Femur (tissue), 1 donor: ENCODE data around the gene HSPG2.
A peak's percentile ranks its signal among the peaks of the same experiment; 100 is the strongest.
"Not testable (repeated sequence)": the region's sequence is repeated elsewhere in the genome, so short reads cannot be mapped to it uniquely, and the experiment has no call there.

ENCODE experiments used
- DNase-seq: peaks from one replicate; pipeline ENCODE4 v3.0.0-alpha.2; 2017

HSPG2 gene

DNA sequence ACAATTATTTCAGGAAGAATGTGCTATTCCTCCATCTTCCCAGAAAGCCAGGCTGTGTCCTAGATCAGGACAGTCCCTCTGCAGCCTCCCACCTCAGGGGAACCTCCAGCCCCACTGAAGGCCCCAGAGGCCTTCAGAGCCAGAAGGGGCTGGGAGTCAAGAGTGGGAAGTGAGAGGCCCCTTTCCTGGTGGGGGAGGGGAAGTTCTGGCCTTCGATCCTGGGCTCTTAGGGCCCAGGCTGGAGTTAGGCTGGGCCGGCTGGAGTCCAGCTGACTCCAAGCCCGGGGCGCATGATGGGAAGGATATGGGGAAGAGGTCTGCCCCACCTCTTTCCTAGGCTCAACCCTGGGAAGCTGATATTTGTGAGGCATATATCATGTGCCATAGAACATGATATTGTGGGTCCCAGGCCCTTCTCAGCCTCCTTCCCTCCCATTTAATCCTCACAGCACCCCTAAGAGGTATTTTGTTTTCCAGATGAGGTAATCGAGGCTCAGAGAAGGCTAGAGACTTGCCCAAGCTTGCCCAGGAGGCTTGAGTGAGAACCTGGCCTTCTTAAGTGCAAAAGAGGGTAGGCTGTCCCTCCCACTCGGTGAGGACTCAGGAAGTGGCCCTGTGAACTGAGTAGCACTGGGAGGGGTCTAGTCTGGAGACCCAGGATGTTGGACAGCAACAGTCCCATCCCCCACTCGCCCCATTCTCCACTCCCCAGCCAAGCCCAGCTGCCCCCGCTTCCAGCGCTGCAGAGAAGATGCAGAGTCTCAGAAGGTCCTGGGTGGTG is 18.6 kb upstream of the HSPG2 start:
- DNase-seq: no peak

DNA sequence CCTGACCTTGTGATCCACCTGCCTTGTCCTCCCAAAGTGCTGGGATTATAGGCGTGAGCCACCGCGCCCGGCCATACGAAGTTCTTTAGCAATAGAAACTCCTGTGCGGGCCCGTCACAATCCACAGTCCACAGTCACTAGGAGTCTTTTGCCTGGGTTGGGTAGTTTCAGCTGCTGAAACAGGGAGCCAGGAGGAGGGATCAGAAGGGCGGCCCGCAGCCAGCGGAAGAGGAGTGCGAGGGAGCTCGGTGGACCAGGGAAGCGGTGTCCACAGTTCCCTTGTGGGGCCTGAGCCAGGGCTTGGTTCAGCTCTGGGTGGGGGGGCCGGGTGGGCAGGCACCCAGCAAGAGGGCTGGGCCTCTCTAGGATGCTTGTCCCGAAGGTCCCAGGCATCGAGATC is 17.9 kb upstream of the HSPG2 start:
- DNase-seq: peak; percentile 58

DNA sequence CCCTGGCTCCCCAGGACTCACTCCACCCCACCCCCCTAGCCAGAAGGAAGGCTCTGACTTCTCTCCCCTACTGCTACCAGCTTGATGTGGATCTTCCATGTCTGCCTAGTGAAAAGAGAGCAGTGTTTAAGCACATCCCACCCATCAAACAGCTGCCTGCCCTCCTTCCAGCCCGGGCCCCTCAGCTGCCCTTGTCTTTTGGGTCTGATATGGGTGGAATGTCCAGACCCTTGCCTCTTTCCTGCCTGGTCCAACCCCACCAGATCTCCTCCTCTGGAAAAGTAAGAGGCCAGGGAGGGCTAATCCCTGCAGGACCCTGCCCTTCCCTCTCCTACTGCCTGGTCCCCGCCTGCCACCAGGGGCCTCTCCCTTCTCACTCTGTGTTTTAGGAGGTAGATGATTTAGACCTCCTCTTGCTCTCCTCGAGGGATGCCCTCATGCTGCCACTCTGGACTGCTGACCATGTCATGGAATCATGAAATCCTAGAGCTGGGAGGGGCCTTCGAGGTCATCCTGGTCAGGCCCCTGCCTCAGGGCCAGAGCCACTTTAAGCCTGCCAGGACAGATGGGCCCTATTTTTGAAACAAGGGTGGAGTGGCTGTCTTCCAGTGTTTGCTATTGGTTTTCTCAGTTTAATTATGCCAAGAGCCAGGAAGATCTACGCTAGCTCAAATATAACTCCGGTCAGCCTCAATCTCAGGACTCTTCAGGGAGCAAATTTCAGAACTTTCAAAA is 15.8 kb upstream of the HSPG2 start:
- no peak for DNase-seq

DNA sequence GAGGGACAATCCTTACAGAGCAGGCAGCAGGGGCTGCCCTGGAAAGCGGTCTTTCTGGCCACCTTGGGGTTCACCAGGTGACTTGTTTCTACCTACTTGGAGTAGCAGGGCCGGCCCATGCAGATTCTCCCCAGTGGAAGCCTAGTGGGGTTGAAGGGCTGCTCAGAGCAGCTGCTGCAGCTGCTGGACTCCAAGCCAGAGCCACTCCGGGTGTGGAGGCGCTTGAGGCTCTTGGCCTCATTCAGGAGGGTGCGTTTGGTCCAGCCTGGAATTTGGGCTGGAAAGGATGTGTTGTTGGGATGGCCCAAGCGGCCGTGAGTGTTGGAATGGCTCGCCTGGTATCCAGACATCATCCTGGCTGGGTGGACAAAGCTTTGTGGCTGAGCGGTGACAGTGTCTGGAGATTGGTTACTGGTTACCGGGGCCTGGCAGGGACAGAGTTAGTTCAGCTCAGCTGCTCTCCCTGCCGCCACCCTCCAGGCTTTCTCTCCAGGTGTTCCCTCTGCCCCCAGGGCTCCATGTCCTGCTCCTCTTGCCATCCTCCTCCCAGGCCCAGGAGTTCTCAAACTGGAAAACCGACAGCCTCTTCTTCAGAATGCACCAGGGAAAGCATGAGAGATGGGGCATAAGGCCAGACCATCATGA is 14.2 kb upstream of the HSPG2 start:
- no peak for DNase-seq

DNA sequence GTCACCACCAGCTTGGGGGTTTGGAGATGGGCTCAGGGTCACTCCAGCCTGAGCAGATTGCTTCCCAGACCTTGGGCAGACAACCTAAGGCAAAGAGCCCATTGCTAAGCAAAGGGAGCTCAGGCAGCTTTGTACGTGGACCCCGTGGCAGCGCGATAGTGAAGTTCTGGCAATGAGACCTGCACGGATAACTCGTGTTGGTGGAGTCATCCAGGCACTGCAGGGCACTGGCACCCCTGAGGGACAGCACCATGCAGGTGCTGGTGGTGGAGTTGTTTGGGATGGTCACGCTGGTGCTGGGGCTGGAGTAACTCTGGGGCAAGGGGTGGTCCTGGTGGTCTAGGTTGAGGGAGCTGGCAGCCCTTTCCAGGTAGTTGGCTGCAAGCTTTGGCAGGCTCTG is 13.6 kb upstream of the HSPG2 start:
- no peak for DNase-seq

DNA sequence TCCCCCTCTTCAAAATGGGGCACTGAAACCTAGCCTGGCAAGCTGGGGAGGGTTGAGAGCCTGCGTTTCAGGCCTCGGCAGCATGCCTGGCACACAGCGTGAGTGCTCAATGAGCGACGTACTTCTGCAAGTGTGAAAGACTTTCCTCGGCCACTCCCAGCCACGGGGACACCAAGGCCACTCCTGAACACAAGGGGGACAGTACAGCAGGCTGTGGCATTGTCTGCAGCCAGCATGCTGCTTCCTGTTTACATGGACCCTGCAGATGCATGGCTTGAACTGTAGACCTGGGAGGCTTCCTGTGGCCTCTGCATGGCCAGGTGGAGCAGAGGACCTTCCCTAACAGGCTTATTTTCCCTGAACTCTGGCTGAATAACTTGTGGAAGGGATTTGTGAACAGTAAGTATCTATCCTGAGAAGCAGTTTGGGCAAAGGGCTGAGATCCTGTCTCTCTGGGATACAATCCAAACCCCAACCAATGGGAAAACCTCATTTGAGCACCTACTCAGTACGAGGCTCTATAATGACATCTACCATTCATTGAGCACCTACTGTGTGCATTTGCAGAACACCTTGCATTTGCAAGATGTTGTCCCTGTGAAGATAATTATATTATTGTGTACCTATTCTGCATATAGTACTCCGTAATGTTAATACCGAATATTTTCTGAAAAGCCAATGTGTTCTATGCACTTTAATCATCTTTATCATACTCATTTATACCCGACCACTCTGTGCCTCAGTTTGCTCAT is 9.9 kb upstream of the HSPG2 start:
- no peak for DNase-seq

DNA sequence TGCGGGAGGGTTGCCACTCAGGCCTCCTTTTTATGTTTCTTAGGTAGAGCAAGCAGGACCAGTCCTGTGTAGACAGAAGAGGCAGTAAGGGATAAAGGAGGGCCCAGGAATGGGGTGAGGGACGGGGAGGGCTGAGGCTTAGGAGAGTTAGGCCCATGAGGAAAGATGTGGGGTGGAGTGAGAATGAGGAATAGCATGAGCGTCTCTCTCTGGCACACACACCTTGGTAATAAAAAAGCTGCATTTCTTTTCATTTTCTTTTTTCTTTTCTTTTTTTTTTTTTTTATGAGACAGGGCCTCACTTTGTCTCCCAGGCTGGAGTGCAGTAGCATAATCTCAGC is 7.6 kb upstream of the HSPG2 start:
- DNase-seq: no peak

DNA sequence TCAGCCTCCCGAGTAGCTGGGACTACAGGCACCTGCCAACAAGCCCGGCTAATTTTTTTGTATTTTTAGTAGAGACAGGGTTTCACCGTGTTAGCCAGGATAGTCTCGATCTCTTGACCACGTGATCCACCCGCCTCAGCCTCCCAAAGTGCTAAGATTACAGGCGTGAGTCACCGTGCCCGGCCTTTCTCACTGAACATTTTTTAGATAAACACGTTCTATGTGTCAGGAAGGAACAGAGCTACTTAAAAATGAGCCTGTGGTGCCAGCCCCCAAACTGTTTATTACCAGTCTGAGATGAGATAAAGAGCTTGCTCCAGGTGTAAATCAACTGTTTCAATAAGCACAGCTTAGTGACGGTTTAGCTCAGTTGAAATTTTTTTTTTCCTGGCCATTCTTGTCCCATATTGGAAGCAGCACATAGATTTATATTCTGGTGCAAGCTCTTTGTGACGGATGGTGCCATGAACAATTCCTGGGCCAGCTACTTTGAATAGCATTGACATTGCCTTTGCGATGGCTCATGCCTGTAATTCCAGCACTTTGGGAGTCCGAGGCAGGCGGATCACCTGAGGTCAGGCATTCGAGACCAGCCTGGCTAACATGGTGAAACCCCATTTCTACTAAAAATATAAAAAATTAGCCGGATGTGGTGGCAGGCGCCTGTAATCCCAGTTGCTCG is 6.0 kb upstream of the HSPG2 start:
- not testable (repeated sequence) for DNase-seq

DNA sequence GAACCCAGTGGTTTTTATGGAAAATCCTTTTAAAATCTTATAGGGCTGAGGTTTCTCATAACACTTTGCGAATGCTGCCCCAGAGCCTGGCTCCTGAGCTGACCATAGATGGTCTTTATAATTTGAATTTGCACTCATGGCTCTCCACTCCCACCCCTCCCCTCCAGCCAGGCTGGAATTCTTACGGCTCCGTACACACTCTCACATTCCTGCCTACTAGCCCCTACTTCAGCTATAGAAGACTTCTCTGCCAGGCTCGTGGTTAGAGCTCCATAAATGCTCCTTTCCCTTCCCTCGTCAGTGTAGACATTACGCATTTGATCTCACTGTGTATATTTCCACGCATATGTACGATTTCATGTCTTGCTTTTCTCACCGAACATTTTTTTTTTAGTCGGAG is 5.4 kb upstream of the HSPG2 start:
- DNase-seq: no peak

DNA sequence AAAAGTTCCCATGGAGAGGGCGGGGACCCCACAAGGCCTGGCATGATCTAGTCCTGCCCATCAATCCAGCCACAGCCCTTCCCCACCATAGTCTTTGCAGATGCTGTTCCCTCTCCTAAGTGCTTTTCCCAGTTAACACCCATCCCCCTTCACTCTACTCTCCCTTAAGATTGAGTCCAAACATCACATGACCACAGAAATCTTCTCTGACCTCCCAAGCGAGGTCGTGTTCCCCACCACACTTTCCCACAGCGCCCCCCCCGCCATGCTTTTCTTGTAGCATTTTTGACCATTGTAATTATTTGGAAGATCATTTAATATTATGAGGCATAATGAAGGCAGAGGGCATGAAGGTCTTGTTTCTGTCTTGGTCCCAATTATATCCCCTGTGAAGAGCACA is 4.3 kb upstream of the HSPG2 start:
- no peak for DNase-seq

DNA sequence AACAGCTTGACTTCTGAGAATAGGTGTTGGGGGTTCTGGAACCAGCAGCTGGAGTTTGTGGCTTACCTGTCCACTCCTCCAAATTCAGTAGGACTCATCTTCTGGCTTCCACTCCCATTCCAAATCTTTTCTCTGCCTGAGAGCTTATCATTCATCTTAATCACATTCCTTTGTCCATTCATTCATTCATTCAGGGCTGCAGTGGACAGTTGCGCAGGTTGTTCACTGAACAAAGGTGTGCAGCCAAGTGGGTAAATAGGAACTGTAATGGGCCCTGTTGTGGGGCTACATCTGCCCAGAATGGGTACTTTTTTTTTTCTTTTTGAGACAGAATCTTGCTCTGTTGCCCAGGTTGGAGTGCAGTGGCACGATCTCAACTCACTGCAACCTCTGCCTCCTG is 3.4 kb upstream of the HSPG2 start:
- no peak for DNase-seq

DNA sequence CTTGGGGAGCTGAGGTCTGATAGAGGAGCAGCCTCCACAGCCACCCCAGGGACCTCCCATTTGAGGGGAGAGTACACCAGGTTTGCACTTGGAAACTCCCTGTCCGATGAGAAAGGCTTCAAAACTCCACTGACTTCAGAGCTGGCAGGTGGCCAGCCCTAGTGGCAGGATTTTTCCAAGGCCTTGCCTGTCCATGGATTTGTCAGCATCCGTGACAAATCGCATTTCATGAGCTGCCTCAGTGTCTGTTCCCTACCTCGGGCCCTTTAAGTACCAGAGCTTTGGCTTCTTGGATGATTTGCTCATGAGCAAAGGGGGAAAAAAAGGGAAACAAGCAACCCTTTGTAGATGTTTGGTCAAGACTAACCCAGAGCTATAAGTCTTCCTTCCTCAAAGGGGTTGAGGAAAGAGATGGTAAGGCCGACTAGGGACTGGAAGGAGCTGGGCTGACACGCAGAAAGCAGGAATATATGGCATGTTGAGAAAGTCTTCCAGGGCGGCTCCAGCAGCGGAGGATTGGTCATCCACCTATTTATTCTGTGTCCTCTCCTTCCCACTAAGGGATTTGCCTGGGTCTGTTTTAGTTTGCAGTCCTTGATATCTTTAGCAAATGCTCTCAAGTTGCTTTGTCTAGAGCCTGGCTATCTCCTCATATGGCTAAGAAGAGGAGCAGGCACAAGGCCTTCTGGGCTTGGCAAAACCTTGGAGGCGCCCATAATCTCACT is 2.7 kb upstream of the HSPG2 start:
- peak; percentile 94 for DNase-seq

DNA sequence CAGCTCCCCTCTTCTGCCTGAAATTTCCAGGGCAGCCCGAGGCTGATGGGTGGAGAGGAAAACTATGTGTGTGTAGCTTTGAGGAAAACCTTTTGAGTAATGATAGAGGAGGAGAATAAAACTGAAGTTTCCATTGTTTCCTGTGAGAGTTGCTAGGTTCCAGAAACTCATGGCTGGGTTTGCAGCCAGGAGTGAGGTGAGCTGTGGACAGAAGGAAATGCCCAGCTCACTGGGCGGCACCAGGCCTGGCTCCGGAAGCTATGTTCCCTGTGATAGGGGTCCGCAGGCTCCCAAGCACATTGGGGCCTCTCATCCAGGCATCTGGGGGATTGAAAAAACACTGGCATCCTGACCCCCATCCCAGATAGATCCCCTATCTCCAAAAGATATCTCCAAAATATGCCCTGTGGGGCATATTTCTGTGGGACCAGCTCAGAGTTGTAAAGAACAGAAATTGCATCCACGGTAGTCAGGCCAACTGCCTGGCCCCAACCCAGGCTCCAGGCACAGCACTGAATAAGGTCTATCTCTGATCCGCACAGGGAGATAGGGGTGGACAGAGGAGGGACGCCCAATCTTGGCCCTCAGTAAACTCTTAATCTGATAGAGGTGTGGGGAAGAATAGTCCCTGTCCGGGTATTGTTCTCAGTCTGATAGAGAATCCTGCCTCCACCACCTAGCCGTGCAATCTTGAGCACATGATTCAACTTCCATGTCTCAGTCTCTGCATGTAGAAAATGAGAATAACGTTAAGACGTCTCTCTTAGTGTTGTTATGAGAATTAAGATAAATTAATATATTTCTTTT is 1.8 kb upstream of the HSPG2 start:
- DNase-seq: peak; percentile 76

DNA sequence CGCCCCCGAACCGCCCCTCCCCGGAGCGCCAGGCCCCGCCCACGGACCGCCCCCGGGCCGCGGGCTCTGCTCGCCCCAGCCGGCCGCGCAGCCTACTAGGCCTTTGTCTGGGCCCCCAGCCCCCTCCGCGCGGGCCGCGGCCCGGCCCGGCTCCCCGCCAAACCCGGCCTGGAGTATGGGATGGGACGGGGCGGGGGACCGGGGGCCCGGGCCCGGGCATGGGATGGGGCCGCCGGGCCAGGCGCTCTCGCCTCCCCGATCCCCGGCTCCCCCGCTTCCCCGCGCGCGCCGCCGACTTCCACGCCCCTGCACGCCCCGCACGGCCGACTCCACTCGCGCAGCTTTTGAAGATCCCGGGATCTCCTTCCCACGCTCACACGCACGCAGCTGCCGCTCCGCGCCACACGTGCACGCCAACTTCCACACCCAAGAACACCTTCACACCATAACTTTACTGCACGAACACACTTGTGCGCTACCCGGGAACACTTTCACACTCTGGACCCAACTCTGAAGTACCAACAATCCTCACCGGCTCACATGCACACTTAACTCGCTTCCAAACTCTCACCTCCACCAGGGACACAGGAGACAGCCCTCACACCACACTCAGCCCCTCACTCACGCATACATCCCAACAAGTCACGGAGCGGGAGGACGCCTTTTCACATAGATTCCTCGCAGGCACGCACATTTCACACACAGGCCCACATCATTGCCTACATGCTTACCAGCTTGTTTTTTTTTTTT is 437 bp upstream of the HSPG2 start:
- DNase-seq: peak; percentile 93

DNA sequence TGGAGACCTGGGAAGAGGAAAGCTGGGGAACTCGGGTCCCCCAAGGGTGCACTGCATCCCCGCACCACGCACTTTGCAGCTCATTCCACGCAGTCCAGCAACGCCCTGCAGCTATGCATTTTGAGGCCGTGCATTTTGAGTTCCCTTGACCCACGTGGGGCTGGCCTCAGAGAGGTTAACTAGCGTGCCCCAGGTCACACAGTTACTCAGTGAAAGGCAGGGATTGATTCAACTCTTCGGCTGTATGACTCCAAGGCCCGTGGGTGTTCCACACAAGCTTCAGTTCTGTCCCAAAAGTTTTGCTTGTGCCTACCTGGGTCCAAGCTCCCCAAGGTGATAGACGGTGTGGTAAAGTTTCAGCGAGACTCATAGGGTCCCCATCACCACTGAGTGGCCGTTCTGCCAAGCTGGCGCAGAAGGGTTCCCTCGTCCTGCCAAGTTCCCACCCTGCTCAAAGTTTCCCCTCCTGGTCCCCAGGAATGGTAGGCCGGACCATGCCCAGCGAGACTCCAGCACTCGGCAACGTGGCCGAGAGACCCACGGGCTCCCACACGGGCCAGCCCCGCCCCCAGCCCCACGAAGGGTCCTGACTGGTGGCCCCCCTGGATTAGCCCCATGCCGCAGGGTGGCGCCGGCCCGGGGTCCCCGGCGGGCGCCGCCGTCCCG is 611 bp downstream of the HSPG2 start:
- DNase-seq: peak; percentile 60

DNA sequence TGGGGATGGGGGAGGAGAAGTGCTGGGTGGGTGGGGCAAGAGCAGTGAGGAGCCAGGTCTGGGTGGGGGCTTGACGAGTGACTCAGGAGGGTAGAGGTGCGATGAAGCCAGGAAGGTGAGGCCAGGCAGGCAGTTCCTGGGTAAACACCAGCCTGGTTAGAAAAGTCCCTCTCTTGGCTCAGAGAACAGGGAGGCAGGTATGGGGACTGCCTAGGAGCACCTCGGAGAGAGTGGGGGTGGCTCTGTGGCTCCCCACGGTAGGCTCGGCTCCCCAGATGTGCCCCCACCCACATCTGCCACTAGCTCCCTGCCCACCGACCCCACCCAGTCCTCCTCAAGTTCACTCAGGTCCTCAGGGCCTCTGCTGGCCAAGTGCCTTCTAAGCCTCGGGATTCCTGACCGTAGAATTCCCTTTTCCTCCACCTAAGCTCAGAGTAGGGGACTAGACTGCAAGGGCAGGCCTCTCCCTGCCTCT is 1.2 kb downstream of the HSPG2 start:
- DNase-seq: no peak

DNA sequence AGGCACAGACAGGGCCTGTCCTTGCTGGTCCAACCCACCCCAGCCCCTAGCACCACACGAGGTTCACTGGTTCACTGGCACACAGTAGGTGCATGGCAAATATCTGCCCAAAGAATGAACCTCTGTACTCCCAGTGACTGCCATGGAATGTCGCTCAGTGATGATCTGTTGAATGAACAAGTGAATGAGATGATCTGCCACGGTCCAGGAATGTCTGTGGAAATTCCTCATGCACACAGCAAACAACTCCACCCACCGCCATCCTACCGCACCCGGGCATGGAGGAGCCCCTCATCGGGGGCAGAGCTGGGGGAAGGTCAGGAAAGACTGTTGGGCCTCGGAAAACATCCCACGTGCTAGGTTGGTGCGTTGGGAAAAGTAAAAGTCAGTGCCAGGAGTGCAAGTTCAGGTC is 1.7 kb downstream of the HSPG2 start:
- no peak for DNase-seq

DNA sequence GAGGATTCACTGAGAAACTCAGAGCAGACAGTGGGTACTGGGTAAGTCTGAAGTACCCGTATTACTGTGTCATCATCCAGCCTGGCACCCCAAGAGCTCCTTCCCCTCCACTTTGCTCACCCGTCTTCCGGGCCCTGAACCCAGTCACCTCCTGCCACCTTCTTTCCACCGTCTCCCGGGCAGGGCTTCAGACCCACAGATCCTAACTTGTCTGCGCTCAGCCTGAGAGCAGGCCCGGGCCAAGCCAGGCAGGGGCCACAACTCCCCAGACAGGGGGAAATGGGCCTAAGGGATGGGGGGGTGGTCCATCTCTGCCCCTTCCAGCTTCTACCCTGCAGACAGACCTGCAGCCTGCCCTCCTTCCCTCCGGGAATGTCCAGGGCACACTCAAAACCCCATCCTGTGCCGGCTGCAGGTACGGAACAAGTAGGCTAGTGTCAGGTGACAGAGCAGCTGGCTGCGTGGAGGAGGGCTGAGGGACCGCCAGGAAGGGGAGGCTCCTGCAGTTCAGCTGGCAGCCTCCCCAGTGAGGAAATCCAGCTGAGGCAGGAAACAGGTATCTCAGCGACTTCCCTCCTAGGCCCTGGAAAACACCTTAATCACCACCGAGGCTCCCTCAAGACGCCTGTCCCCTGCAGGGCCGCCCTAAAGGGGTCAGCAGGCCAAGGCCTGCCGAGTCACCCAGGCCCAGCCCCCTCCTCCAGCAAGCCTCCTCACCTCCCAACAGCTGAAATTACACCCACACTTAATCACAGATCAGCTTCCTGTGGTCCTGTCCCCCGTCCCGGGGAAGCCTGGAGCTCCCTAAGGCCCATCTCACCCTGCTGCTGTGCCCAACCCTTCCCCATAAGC is 3.5 kb downstream of the HSPG2 start:
- DNase-seq: peak; percentile 77

DNA sequence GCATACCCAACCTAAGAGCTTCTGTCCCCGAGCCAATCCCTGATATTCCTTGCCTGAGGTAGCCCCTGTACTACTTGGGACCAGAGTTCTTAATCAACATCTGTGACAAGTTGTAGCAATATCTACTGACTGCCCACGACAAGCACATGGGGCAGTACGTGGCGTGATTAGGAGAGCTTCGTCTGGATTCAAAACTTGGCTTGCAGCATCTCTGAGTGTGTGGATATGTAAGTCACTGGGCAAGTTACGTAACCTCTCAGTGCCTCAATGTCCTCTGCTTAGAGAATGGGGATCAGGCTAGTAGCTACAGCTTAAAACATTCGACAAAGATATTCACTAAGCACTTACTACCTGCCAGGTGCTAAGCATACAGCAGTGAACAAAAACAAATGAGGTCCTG is 5.0 kb downstream of the HSPG2 start:
- DNase-seq: no peak
